Upper lobe of left lung (tissue), 4 donors: ENCODE measurements around the gene MRPL16.

Experiments
- EP300 ChIP-seq, 4 donors: sonication (generic); formaldehyde crosslinking; IDR thresholded peaks; one replicate each; pipeline ENCODE4 v1.5.1; 2017; ENCODE audit warnings: antibody characterized with exemption in 4 of 4, control low read depth in 2 of 4
- POLR2A ChIP-seq, 4 donors: fragments of 450-650 bp; IDR thresholded peaks; one replicate each; pipeline ENCODE4 v1.5.1; 2016 to 2017; ENCODE audit warnings: antibody characterized with exemption in 4 of 4, mild to moderate bottlenecking in 2 of 4
- POLR2AphosphoS5 ChIP-seq, 2 donors: sonication (generic); formaldehyde crosslinking; IDR thresholded peaks; one replicate each; pipeline ENCODE4 v1.5.1; 2017; ENCODE audit warnings: antibody characterized with exemption in 2 of 2
- TF ChIP-seq, protein P1 (sequence below), 6 experiments: fragments of 450-650 bp in 4 of 6; fragments of 200-600 bp in 2 of 6; sonication (generic) in 2 of 6; IDR thresholded peaks; one replicate each; pipeline ENCODE4 v1.5.1; 2016 to 2019; ENCODE audit warnings: antibody characterized with exemption in 6 of 6

DNA sequence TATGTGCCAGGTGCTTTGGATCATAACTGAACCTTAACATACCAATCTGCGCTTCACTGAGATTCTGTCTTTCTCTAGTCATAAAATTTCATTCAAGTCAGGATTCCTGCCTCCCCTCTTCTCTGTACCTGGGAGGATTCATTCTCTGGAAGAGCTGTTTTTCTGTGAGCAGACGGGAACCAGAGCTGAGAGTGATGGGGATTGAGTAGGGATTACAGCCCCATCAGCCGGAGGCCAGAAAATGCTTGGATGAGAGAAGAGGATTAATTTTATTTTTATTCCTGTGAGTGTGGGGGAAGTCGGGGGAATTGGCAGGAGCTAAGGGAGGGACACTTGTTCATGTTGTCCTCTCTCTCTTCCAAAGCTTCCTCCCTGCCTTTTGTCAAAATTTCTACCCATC is 50.7 kb downstream of the MRPL16 start:
- TF ChIP-seq POLR2A (IDR thresholded peaks at IDR 0.05) (no peak), POLR2AphosphoS5 (IDR thresholded peaks at IDR 0.05) (no peak), EP300 (IDR thresholded peaks at IDR 0.05) (no peak)
- TF ChIP-seq, protein P1, sequence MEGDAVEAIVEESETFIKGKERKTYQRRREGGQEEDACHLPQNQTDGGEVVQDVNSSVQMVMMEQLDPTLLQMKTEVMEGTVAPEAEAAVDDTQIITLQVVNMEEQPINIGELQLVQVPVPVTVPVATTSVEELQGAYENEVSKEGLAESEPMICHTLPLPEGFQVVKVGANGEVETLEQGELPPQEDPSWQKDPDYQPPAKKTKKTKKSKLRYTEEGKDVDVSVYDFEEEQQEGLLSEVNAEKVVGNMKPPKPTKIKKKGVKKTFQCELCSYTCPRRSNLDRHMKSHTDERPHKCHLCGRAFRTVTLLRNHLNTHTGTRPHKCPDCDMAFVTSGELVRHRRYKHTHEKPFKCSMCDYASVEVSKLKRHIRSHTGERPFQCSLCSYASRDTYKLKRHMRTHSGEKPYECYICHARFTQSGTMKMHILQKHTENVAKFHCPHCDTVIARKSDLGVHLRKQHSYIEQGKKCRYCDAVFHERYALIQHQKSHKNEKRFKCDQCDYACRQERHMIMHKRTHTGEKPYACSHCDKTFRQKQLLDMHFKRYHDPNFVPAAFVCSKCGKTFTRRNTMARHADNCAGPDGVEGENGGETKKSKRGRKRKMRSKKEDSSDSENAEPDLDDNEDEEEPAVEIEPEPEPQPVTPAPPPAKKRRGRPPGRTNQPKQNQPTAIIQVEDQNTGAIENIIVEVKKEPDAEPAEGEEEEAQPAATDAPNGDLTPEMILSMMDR (IDR thresholded peaks at IDR 0.05), result no peak
